Activated CD8-positive, alpha-beta memory T cell treated with anti-CD3 and anti-CD28 coated beads, Interleukin-2, amount 50 U/mL, for 48 hours (primary cell): ENCODE data around the gene GRB10.
"Not testable (repeated sequence)": the region's sequence is repeated elsewhere in the genome, so short reads cannot be mapped to it uniquely, and the experiment has no call there.

Experiments used
- DNase-seq: peaks from one replicate; pipeline ENCODE4 v3.0.0-alpha.2; 2020

GRB10 gene

DNA sequence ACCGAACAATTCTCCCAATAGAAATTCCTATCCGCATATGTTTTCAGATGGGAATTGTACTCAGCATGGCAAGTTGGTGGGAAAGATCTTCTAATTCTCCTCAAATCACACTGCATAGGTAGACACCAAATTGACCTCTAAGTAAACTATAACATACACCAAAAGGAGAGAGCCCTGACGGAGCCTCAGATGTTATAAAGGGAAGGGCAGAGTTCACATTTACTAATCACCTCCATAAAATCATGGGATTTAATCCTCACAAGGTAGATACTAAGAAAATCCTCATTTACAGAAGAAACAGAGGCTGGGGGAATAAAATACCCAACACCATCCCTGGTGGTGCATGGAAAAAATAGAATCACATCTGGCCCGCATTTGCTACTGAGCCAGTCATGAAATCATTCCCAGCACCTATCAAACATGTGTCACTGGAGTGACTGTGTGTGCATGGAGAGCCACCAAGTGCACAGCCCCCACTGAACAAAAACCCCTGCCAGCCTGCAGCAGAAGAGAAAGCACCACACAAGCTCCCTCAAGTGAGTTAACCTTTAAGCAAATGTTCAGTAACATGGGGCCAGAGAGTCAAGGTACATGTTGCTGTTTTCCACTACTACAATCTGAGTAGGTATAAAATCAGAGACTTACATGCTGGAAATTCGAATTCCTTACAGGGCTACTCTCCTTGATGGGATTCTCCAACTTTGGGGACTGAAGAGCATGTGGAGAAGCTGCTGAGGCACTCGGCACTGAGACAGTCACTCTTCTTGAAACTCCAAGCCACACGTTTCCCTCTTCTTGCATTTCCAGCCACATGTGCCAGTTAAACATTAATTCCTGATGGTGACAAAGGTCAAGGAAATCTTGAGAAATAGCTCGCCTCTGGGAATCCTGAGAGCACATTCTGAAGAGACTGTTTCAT, 217.8 kb downstream of the GRB10 start, which contains the start of gene DDC:
Gene DDC (minus strand): TSS at position 766 of the 919 bp plus-strand sequence. CDS start 21,320 bp downstream, outside the sequence.
- DNase-seq, result no peak

DNA sequence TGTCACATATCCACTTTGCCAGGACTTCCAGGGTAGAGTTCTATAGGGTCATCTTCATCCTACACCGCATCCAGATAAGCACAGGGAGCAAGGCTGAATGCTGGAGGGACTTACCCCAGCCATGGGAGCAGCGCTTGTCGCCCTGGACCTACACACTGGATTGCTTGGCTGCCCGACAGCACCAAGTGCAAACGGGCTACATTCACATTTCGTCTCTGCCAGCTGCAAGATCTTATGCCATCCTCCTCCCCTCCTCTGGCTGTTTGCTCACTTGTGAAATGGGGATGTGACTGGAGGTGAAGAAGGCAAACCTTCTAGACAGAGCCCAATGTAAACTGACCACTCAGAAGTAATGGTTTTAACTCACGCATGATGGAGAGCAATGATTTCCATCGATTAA, 218.5 kb downstream of the GRB10 start:
- DNase-seq, result no peak

DNA sequence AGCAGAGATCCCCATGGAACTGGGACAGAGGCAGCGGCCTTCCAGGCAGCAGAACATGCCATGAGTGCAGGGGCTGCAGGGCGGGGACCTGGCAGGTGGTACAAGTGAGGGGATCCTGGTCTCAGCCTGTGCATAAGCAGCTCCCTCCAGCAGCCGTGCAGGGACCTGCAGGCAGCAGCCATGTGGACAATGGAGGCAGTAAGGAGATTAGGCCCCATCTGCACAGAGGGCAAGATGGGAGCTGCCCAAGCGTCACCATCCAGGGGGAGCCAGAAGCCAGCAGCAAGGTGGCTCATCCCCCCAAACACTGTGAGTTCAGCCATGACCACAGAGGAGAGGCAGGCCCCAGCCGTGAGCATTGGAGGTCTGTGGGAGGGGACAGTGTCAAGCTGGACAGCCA, 220.6 kb downstream of the GRB10 start:
- DNase-seq, result no peak

DNA sequence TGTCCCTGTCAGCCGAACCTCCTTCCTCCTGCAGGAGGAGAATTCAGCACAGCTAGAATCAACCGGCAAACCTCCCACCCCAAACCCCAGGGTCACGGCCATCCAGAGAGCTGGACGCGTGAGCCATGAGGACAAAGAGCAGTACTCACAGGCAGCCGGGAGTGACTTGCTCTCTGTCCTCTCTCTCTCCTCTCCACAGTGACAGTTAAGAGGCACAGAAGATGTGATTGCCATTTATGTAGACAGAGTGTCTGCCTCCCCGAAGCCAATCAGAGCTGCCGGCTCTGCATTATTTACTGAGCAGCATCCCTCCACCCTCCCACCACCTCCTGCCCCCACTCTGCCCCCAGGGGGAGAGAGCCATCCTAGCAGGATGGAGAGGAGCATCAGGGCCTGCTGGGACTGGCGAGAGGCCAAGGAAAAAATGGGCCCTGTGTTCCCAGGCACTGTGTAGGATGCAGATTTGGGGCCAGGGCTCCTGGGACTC, 221.8 kb downstream of the GRB10 start:
- DNase-seq, result no peak

DNA sequence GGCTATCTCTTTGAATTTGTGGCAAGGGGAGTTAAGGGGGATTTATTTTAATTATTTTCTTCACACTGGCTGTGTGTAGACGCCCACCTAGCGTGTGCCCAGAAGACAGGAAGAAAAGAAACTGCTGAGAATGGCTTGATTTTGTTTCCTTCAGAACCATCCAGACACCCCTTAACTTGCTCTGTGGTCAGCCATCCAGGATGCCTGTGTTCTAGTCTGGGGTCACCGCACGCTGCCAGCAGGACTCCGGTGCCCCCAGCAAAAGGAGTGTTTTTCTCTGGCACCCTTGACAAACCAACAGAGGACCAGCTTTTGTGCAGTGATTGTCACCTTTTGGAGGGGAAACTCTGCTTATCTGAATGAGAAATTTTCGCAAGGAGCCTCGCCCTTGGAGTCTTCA, 222.8 kb downstream of the GRB10 start:
- no peak for DNase-seq

DNA sequence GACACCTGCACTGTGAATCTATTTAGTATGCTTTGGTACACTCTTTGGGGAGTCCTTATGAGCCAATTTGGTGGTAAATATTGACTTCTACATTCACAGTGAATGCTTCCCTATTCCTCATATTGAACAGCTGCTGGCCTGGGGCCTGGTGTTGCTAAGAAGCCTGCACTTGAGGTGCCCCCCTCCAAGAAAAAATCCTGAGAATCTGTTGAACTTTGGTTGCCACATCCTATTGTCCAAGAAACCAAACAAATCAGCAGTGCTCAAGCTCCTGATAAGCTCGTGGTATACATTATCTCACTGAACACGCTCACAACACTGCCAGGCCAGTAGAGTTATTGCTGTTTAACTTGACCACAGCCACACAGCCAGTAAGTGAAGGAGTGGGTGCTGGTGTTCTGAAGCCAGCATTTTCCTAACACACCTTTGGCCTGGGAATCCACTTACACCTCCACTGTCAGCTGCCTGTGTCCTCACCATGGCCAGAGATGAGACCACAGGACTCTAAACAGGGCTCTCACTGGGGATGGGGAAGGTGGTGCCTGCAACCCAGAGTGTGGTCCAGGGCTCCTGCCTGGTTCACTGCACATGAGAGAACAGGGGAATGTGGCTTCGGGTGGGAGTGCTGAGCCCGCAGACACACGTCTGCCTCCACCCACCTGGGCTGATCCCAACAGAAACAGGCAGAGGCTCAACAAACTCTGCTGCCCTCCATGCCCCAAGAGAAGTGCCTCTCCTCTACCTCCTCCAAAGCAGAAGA, 224.2 kb downstream of the GRB10 start:
- no peak for DNase-seq

DNA sequence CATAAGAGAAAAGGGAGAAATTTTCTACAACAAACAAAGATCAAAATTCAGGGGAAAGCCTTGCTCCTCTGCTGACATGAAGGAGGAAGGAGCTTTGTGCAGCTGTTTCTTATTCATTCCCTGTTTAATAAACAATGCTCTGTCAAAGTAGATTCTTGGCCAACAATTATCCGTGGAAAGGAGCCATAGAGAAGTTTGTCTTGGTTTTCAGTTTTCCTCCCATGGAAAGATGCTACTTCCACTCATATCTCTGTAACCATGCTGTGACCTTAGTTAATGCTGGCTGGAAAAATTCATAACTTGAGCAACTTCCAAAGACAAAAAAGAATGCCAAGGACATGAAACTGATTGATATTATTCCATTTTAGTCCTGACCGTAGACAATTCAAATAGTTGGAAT, 225.6 kb downstream of the GRB10 start:
- no peak for DNase-seq

DNA sequence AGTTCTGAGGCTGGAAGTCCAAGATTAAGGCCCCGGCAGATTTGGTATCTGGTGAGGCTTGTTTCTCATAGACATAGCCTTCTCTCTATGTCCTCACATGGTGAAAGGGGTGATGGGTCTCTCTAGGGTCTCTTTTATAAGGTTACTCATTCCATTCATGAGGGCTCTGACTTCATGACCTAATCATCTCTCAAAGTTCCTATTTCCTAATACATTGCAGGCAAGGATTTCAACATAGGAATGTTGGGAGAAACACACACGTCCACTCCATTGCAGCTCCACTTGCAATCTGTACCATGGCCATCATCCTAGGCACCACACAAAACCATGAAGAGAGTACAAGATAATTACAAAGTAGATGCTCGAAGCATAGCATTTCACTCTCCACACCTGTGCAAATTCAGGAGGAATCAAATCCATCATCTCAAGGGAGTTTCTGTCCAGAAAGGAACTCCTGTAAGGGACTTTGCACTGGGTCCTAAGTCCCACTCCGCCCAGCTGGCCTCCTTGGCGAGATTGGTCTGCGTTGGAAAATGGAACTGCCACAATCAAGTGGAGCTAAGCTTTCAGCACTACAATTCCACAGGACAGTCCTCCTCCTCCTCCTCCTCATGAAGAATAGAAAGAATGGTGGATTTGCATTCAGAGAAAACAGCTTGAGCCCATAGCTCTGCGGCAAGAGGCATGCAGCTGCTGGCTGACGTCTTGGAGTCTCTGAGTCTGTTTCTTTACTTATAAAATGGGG, 226.3 kb downstream of the GRB10 start:
- DNase-seq, result no peak

DNA sequence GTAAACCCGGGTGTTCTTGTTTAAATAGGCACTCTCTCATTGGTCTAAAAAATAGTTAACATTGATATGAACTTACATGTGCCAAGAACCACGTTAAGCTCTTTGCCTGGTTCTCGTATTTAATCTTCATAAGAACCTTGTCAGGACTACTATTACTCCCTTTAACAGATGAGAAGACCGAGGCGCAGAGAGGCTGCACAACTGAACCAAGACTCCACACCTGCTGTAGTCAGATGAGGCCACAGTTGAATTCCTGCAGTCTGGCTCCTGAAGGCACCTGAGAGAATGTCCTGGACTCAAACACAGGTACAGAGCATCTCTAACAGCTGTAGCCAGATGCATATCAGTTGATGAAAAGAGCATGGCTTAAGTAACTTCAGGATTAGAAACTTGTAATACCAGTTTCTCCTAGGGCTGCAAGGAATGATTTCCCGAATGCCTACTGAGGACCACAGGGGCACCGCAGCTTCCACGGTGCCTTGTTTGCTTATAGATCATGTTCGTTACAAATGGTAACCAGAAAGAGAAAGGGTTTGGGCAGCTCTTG, 227.0 kb downstream of the GRB10 start:
- DNase-seq, result no peak

DNA sequence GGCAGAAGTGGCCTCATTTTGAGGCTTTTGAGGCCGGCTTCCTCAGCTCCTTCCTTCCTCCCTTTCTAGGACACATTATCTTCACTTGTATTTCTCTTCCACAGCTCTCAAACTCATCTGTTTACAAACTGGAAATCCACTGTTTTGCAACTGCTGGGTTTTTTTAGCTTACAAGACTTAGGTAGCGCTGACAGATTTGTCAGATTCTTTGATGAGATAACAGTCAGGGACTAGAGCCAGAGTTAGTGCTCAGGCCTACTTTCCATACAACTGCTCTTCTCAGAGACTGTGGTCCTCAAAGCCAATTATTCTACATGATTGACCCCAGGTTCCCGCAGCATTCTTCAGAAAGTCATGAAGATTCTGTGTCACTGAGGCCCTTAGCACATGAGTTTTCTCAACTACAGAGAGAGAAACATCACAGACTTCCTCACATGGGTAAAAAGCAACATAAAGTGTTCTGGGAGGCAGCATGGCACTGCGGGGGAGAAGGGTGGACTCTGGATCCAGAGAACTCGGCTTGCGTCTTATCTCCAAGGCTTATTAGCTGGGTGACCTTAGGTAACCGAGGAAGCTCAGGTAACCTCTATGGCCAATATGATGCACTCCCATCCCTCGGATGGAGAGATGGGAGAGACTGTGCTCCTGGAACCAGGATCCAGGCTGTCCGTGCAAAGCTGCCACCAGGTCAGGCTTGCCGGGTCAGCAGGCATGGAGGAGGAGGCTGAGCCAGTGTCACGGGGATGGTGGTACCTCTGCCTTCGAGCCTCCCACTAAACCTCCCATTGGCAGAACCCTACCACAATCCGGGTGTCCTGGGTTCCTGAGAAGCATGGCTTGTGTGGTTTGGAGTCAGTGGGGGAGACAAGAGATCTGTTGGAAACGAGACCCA, 228.0 kb downstream of the GRB10 start:
- no peak for DNase-seq

DNA sequence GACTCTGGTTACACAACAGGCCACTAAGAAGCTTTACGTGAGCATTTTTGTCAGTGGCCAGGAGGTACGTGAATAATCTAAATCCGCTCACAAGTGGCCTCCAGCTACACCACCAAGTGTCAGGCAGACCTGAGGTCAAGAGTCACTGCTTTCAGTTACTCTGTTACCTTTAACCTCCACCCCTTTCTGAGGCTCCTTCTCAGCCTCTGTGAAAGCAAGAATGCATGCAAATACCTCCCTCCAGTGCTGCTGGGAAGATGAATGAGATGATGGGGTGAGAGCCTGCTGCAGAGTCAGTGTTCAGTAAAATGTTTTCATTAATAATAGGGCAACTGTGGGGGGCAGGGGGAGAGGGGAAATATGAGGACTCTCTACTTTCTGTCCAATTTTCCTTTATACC, 228.7 kb downstream of the GRB10 start:
- DNase-seq, result no peak

DNA sequence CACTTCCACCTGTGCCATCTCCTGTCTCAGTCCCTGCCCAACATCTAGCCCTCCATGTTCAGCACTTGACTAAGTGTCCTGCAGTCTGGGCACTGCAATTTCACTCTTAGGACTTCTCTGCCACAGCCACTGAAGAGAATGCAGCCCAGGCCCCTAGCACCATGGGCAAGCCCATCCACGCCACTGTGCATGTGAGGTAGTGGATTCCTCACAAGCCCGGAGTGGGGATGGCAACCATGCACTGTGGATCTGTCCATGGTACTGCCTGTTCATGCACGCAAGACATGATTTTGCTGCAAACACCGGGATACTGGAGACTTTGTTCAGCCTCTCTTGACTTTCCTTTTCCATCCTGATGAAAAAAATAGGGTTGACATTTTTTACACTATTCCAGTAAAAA, 229.8 kb downstream of the GRB10 start:
- no peak for DNase-seq

DNA sequence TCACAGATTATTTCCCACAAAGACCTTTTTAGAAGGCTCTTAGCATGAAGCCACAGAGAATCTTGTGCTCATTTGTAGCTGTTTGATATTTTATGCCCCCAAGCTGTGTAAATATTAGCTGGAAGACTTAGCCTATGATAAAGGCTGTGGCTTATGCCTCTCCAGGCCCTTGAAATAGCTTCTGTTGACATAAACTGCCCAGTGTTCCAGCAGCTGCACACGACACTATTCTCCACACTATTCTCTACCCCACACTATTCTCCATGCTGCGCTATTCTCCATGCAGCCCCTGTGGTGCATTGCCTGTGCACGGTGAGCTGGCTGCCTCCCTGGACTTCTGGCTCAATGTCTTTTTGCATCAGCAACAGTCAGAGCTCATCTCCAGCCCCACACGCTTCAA, 230.6 kb downstream of the GRB10 start:
- DNase-seq, result no peak

DNA sequence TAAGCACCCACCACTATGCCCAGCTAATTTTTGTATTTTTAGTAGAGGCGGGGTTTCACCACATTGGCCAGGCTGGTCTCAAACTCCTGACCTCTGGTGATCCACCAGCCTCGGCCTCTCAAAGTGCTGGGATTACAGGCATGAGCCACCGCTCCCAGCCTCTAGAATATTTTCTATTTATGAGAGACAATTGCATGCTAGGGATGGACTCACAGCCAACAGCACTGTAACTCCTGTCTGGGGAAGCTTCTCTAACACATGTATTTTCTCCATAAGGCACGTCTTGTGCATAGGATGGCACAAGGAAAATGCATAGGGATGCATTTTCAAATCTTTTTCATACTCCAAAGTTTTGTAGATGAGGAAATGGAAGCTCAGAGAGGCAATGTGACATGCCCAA, 237.1 kb downstream of the GRB10 start:
- not testable (repeated sequence) for DNase-seq

DNA sequence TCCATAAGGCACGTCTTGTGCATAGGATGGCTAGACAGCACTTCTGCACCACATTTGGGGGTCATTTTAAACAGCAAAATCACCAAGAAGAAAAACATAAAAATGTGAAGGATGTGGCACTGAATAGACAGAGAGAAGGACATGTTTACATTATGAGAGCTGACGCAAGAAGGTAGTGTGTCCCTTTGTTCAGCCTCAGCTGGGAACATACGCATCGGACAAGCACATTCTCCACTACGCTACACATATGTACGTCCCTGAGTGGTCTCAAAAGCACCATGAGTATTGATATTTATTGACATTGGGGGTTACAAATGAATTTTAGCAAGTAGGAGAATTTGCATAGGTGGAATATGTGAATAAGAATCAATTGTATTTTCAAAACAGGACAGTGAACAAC, 237.7 kb downstream of the GRB10 start:
- DNase-seq, result no peak

DNA sequence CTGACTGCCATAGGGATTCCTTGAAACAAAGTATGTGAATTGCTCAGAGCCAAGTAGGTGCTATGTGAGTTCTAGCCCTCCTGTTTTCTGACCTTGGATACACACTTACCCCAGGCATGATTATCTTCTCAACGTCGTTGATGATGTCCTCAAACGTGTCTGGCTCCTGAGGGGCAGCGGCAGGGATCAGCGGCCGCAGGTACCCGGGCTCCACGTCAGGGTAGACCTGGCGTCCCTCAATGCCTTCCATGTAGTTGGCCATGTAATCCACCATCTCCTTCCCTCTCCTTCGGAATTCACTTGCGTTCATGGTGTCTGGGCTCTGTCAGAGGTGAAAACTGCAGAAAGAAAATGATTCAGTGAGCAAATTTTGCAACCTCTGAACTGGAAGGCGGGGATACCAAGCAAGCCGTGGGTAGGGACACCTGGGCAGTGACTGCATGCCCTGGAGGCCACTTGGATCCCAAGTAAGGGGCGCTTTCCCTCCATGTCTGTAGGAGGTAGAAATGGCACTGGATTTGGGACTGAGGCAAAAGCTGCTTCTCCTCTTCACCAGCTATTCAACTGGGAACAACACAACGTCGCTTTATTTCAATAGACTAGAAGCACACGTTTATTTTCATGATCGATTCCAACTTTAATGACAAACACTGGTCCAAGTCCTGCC, 238.8 kb downstream of the GRB10 start:
- DNase-seq, result no peak

DNA sequence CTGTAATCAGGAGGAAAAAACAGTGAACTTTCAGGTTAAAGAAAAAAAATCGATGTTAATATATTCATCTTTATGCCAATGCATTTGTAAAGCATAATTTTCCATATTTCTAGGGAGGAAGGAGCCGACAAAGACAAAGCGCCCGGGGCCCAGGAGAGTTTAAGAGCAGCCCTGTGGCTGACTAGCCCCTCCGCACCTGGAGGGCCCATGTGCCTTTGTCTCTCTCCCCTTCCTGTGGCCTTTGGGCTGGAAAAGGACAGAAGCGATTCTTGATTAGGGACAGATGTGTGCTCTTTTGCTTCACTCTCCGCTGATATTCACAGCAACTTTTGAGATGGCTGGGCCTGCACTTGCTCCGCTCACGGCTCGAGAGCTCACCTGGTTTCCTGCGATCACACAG, 240.6 kb downstream of the GRB10 start:
- DNase-seq, result no peak

DNA sequence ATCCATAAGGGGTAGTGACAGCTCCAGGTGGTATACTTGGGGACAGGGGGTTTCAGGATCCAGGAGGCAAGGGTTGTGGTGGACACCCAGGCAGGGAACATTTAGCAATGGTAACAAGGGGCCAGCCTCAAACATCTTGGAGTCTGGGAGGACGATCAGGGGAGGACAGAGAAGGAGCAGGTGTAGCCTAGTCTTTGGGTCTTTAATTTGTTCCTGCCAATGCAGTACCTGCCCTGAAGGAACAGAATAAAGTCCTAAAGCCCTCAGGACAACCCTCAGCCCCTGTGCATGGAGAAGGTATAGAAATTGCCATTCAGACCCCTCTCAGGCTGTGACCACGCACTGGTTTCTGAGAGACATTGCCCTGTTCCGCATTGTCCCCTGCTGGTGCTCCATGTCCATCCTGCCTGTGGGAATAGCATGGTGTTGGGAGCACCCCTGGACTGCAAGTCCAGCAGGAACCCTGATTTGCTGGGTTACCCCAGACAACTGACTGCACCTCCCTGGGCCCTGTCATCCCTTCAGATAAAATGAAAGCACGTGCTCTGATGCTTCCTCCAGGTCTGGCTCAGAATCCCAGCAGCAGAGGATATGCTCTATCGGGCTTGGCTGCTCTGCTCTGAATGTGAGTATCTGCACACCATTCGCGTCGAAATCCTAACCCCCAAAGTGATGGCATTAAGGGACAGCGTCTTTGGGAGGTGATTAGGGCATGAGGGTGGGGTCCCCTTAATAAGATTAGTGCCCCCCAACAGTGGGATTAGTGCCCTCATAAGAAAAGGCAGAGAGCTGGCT, 241.7 kb downstream of the GRB10 start:
- no peak for DNase-seq
